NCI-H146 (cell line): ENCODE results near the gene PNMA8C.
"Not testable (repeated sequence)": the region's sequence is repeated elsewhere in the genome, so short reads cannot be mapped to it uniquely, and the experiment has no call there.

Experiments
- DNase-seq: peaks from one replicate; lab custom pipeline; 2025; lab: John Stamatoyannopoulos, UW

The PNMA8C gene

GRCh38 chr19:46388311-46389095 is 40.2 kb downstream of the PNMA8C start:
- no peak for DNase-seq

- DNase-seq, result no peak
These were observed 41.0 kb downstream of the PNMA8C start for GRCh38 chr19:46387713-46388130.

GRCh38 chr19:46386996-46387712 is 41.6 kb downstream of the PNMA8C start:
- no peak for DNase-seq

- DNase-seq, result no peak
These were observed 42.6 kb downstream of the PNMA8C start for GRCh38 chr19:46386151-46386550.

- DNase-seq, result no peak
These were observed 43.1 kb downstream of the PNMA8C start for GRCh38 chr19:46385636-46386035.

GRCh38 chr19:46384396-46384795 is 44.3 kb downstream of the PNMA8C start:
- DNase-seq, result no peak

GRCh38 chr19:46383846-46384245 is 44.9 kb downstream of the PNMA8C start:
- no peak for DNase-seq

- no peak for DNase-seq
These were observed 45.4 kb downstream of the PNMA8C start for GRCh38 chr19:46383171-46383815.

- no peak for DNase-seq
These were observed 46.9 kb downstream of the PNMA8C start for GRCh38 chr19:46381756-46382345.

GRCh38 chr19:46381346-46381745 is 47.4 kb downstream of the PNMA8C start:
- no peak for DNase-seq

GRCh38 chr19:46380690-46381089 is 48.0 kb downstream of the PNMA8C start:
- DNase-seq, result no peak

- DNase-seq, result no peak
These were observed 50.5 kb downstream of the PNMA8C start for GRCh38 chr19:46378268-46378667.

GRCh38 chr19:46376241-46377153 is 52.2 kb downstream of the PNMA8C start:
- no peak for DNase-seq

GRCh38 chr19:46375476-46376067 is 53.2 kb downstream of the PNMA8C start:
- not testable (repeated sequence) for DNase-seq
